GM12878 (cell line): ENCODE data around the gene GARIN5A. TPM values are rescaled to one million over a fixed set of nuclear protein-coding genes. Genes with fewer than 3 reads are reported as not detected.

Experiments
- ATAC-seq: fragments of 200-7000 bp; cut with Tn5 transposase; 3 replicates; pipeline ENCODE4 v1.9.1; 2020; ENCODE audit warnings: mild to moderate bottlenecking, moderate library complexity
- BruUV-seq: library from RNA; stranded (reverse); fragments of 400-500 nt; replicated peaks from 2 replicates; lab custom pipeline; 2021; lab: Mats Ljungman, UMichigan
- CTCF ChIA-PET: fragments of 300-600 bp; sonication (Branson Sonifier 250); formaldehyde crosslinking; extraction: SDS; loops from one replicate; lab custom pipeline; 2021; ENCODE audit warnings: inconsistent platforms; lab: Yijun Ruan, JAX
- POLR2A ChIA-PET: fragments of 350-600 bp; formaldehyde crosslinking; extraction: SDS; loops from one replicate; lab custom pipeline; 2021; ENCODE audit warnings: inconsistent platforms; lab: Charles Lee
- RAD21 ChIA-PET: fragments of 300-600 bp; sonication (Branson Sonifier 250); formaldehyde crosslinking; loops from one replicate; lab custom pipeline; 2023; ENCODE audit warnings: antibody characterized with exemption; ENCODE audit not compliant: unreplicated experiment; lab: Charles Lee
- SMC1A ChIA-PET: fragments of 300-600 bp; sonication (Branson Sonifier 250); formaldehyde crosslinking; loops from one replicate; lab custom pipeline; 2023; ENCODE audit not compliant: unreplicated experiment, uncharacterized antibody; lab: Charles Lee
- DNase-seq: peaks from one replicate; pipeline ENCODE4 v3.0.0-alpha.2; 2011; ENCODE audit warnings: low read depth, low spot score
- FAIRE-seq: peaks from 3 replicates; lab custom pipeline; 2011; peaks lifted over from hg19 to GRCh38; lab: Jason Lieb, UNC
- H2AFZ ChIP-seq: 2 replicates; pipeline ENCODE4 v1.6.0; 2011; ENCODE audit warnings: low read depth, low read length, control low read depth; ENCODE audit not compliant: control insufficient read depth
- H3K27ac ChIP-seq: 2 replicates; pipeline ENCODE4 v1.5.1; 2011; ENCODE audit warnings: control low read depth; ENCODE audit not compliant: control insufficient read depth, insufficient read depth
- H3K27me3 ChIP-seq, 2 experiments: replicated peaks in 1 of 2; 2 replicates each; pipeline versions ENCODE4 v1.6.0 to v1.6.1; 2011; ENCODE audit warnings: low read length in 1 of 2; ENCODE audit not compliant: control insufficient read depth in 2 of 2, insufficient read depth in 2 of 2
- H3K36me3 ChIP-seq, 2 experiments: 2 replicates each; pipeline ENCODE4 v1.5.1; 2011; ENCODE audit warnings: low read length in 1 of 2; ENCODE audit not compliant: control insufficient read depth in 2 of 2, insufficient read depth in 2 of 2
- H3K4me1 ChIP-seq: 2 replicates; pipeline ENCODE4 v1.6.1; 2011; ENCODE audit warnings: mild to moderate bottlenecking, low read length, moderate library complexity, mixed read lengths; ENCODE audit not compliant: control insufficient read depth, insufficient read depth
- H3K4me2 ChIP-seq: 2 replicates; pipeline ENCODE4 v1.6.0; 2011; ENCODE audit warnings: control low read depth; ENCODE audit not compliant: control insufficient read depth, insufficient read depth
- H3K4me3 ChIP-seq: fragments of 200-600 bp; sonication (generic); 2 replicates; pipeline ENCODE4 v1.5.1; 2016
- H3K79me2 ChIP-seq: 2 replicates; pipeline ENCODE4 v1.6.0; 2011; ENCODE audit warnings: low read length; ENCODE audit not compliant: control insufficient read depth, insufficient read depth
- H3K9ac ChIP-seq: 2 replicates; pipeline ENCODE4 v1.8.0; 2011; ENCODE audit warnings: low read length, control low read depth, mixed read lengths; ENCODE audit not compliant: control insufficient read depth, insufficient read depth
- H3K9me3 ChIP-seq: replicated peaks from 3 replicates; pipeline ENCODE4 v1.5.1; 2011; ENCODE audit warnings: mild to moderate bottlenecking, low read length; ENCODE audit not compliant: control insufficient read depth, insufficient read depth
- H4K20me1 ChIP-seq: 2 replicates; pipeline ENCODE4 v1.6.0; 2011; ENCODE audit not compliant: control insufficient read depth, insufficient read depth
- CBX5 ChIP-seq: sonication (generic); IDR thresholded peaks from 2 replicates; pipeline ENCODE4 v1.6.1; 2016; ENCODE audit warnings: low read depth, moderate library complexity, mild to moderate bottlenecking, inconsistent platforms
- HCFC1 ChIP-seq: fragments of 150-350 bp; IDR thresholded peaks from 2 replicates; pipeline ENCODE4 v1.6.1; 2014; ENCODE audit warnings: low read length
- SUZ12 ChIP-seq: fragments of 200-600 bp; sonication (generic); IDR thresholded peaks from one replicate; pipeline ENCODE4 v1.6.1; 2018; ENCODE audit warnings: antibody characterized with exemption, mild to moderate bottlenecking; ENCODE audit not compliant: unreplicated experiment
- ZNF24 ChIP-seq: fragments of 450-650 bp; IDR thresholded peaks from 2 replicates; pipeline ENCODE4 v1.6.1; 2017; ENCODE audit warnings: antibody characterized with exemption, mild to moderate bottlenecking
- WGBS: methylation state at CpG from one replicate; pipeline ENCODE4 v1.1.6; 2016; ENCODE audit warnings: low lambda C conversion rate; ENCODE audit not compliant: insufficient replicate concordance, insufficient coverage; ENCODE audit errors: missing lambda C conversion rate; 5-methylcytosine and 5-hydroxymethylcytosine counted together
- in situ Hi-C: fragments of 300-500 bp; cut with MboI; formaldehyde crosslinking; loops from 9 replicates; pipeline ENCODE4 v1.14.3; 2018; ENCODE audit warnings: mixed read lengths
- intact Hi-C: fragments of 100-400 bp; cut with micrococcal nuclease; formaldehyde crosslinking; loops from one replicate; pipeline ENCODE4 v1.14.2; 2022; ENCODE audit not compliant: unreplicated experiment
- polyA plus RNA-seq, 11 experiments: library from polyadenylated mRNA; depleted of rRNA in 4 of 11; unstranded in 6 of 11; stranded (reverse) in 5 of 11; fragments of >200 nt; fragmentation: Nextera tagmentation in 4 of 11; fragmentation: Illumina TruSeq in 1 of 11; extraction: Ambion mirVana in 4 of 11; extraction: Trizol in 1 of 11; gene quantifications; 1 replicate in 1 of 11; 2 replicates in 10 of 11; pipeline versions ENCODE4 v1.2.1 to v1.2.3, GENCODE V29; 2011 to 2016; ENCODE audit warnings: inconsistent platforms in 2 of 11, missing spikeins in 2 of 11, low read depth in 1 of 11
- total RNA-seq, 4 experiments: library from RNA; depleted of rRNA in 3 of 4; stranded (reverse); fragments of >200 nt in 3 of 4; fragmentation: Illumina TruSeq in 1 of 4; extraction: Trizol in 1 of 4; gene quantifications; 2 replicates each; pipeline versions ENCODE4 v1.2.1 to v1.2.3, GENCODE V29; 2013 to 2021
- TF ChIP-seq, protein P1 (sequence below): IDR thresholded peaks from 2 replicates; pipeline ENCODE4 v1.6.1; 2011; ENCODE audit warnings: low read depth, low read length, improper control_type of control experiment, borderline replicate concordance
- TF ChIP-seq, protein P2 (sequence below): IDR thresholded peaks from 2 replicates; pipeline ENCODE4 v1.6.1; 2011; ENCODE audit warnings: borderline replicate concordance, low read depth, mild to moderate bottlenecking, moderate library complexity, low read length; ENCODE audit not compliant: insufficient read depth, poor library complexity, severe bottlenecking

GARIN5A gene
- total and polyA plus RNA-seq, 10 of the 15 experiments (the other 5 are each of a cell fraction or from before 2014, with no cell fraction given) = 0.18 to 1.2 (median 0.24) TPM; not detected in 6

DNA sequence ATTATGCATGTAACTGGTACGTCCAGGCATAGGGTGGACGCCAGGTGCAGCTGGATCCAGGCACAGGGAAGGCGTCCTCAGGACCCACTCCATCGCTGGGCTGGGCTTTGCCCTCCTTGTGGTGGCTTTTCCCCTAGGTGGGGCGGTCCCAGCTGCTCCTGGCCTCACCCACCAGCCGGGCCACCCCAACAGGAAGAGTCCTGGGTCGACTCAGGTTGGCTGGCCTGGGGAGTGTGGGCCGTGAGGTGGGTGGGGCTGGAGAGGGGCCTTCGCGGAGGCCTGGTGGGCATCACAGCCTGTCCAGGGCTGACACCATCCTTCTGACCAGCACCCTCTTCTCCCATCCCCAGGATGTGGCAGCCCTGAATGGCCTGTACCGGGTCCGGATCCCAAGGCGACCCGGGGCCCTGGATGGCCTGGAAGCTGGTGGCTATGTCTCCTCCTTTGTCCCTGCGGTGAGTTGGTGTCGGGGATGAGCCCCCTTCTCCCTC lies 3.2 kb upstream of the GARIN5A start:
- Histone ChIP-seq H3K9ac (no peak overlapping the region), H3K4me3 (no peak overlapping the region), H3K4me2 (no peak overlapping the region), H3K79me2 (peaks cover 22% of the 10 kb centered on the region), H4K20me1 (no peaks in the 10 kb centered on the region), H3K9me3 (peaks cover 6% of the 10 kb centered on the region; the same call in 2 of the 3 replicates), H3K36me3 (peaks cover 12 to 21% of the 10 kb centered on the region in 2 experiments; a peak in 3 of 4 replicates), H3K27ac (no peak overlapping the region), H2AFZ (no peak overlapping the region), H3K27me3 (no peaks in the 10 kb centered on the region), H3K4me1 (no peaks in the 10 kb centered on the region)
- TF ChIP-seq, protein P1, sequence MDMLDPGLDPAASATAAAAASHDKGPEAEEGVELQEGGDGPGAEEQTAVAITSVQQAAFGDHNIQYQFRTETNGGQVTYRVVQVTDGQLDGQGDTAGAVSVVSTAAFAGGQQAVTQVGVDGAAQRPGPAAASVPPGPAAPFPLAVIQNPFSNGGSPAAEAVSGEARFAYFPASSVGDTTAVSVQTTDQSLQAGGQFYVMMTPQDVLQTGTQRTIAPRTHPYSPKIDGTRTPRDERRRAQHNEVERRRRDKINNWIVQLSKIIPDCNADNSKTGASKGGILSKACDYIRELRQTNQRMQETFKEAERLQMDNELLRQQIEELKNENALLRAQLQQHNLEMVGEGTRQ = no peak
- no peak for TF ChIP-seq CBX5
- TF ChIP-seq ZNF24 = no peak
- TF ChIP-seq, protein P2, sequence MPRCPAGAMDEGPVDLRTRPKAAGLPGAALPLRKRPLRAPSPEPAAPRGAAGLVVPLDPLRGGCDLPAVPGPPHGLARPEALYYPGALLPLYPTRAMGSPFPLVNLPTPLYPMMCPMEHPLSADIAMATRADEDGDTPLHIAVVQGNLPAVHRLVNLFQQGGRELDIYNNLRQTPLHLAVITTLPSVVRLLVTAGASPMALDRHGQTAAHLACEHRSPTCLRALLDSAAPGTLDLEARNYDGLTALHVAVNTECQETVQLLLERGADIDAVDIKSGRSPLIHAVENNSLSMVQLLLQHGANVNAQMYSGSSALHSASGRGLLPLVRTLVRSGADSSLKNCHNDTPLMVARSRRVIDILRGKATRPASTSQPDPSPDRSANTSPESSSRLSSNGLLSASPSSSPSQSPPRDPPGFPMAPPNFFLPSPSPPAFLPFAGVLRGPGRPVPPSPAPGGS = no peak
- no peak for TF ChIP-seq SUZ12
- no peak for TF ChIP-seq HCFC1
- in situ Hi-C loops = no loop called here
- POLR2A ChIA-PET = interaction anchor here (0.8 kb wide), 1 partner anchor 315 kb away, joined by 3 read pairs; no protein-coding TSS in a partner anchor
- FAIRE-seq (no peak), ATAC-seq (no peak), DNase-seq (no peak)
- intact Hi-C loops = no loop called here
- SMC1A ChIA-PET = no interaction called here
- RAD21 ChIA-PET = interaction anchor here (0.9 to 1.2 kb wide), 2 partner anchors 19 to 111 kb away, joined by 4 read pairs; no protein-coding TSS in a partner anchor
- WGBS = 98% methylated on average over 16 of the region's 16 CpGs
- BruUV-seq = no TSS peak
- CTCF ChIA-PET = interaction anchor here (0.8 to 1.8 kb wide), 4 partner anchors 10 to 123 kb away, joined by 3 to 6 read pairs (median 5); no protein-coding TSS in a partner anchor
